ENCODE measurements around the gene PLPPR3.

The PLPPR3 gene

GRCh38 chr19:867301-867793, 45.6 kb upstream of the PLPPR3 start:
- TF ChIP-seq, protein P1, sequence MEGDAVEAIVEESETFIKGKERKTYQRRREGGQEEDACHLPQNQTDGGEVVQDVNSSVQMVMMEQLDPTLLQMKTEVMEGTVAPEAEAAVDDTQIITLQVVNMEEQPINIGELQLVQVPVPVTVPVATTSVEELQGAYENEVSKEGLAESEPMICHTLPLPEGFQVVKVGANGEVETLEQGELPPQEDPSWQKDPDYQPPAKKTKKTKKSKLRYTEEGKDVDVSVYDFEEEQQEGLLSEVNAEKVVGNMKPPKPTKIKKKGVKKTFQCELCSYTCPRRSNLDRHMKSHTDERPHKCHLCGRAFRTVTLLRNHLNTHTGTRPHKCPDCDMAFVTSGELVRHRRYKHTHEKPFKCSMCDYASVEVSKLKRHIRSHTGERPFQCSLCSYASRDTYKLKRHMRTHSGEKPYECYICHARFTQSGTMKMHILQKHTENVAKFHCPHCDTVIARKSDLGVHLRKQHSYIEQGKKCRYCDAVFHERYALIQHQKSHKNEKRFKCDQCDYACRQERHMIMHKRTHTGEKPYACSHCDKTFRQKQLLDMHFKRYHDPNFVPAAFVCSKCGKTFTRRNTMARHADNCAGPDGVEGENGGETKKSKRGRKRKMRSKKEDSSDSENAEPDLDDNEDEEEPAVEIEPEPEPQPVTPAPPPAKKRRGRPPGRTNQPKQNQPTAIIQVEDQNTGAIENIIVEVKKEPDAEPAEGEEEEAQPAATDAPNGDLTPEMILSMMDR (IDR thresholded peaks at IDR 0.05; ENCODE audit: insufficient read depth, low read depth, low read length, missing control alignments): no peak
- no peak overlapping the region for H3K4me3 ChIP-seq (ENCODE audit: low read length)
- no peak for DNase-seq (ENCODE audit: low read depth)

DNA sequence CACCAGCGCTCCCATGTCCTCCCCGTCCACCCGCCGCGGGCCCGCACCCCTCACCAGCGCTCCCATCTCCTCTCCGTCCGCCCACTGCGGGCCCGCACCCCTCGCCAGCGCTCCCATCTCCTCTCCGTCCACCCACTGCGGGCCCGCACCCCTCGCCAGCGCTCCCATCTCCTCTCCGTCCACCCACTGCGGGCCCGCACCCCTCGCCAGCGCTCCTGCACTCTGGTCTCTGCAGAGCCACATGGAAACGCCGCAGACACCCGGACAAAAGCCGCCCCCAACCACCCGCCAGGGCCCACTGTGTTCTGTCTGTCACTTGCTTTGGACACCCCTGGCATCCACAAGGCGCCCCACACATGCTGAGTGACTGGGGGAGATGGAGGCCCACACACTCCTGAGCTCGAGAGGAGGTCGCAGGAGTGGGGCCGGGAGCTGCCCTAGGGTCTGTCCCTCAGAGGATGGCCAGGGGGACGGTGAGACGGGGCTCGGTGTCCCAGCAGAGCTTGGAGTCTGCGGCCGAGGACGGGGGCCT, 45.1 kb upstream of the PLPPR3 start:
- no peak overlapping the region for H3K4me3 ChIP-seq (ENCODE audit: low read length)
- TF ChIP-seq, protein P1 (IDR thresholded peaks at IDR 0.05; ENCODE audit: insufficient read depth, low read depth, low read length, missing control alignments): no peak
- DNase-seq (ENCODE audit: low read depth): no peak

- H3K4me3 ChIP-seq (ENCODE audit: low read length): no peak overlapping the region
- no peak for DNase-seq (ENCODE audit: low read depth)
- TF ChIP-seq, protein P1 (IDR thresholded peaks at IDR 0.05; ENCODE audit: insufficient read depth, low read depth, low read length, missing control alignments): no peak
Observed at GRCh38 chr19:863315-863620, 41.5 kb upstream of the PLPPR3 start.

GRCh38 chr19:862581-863314, 41.0 kb upstream of the PLPPR3 start:
- DNase-seq (ENCODE audit: low read depth): peak; percentile 71
- TF ChIP-seq, protein P1 (IDR thresholded peaks at IDR 0.05; ENCODE audit: insufficient read depth, low read depth, low read length, missing control alignments): no peak
- H3K4me3 ChIP-seq (ENCODE audit: low read length): no peak overlapping the region

DNA sequence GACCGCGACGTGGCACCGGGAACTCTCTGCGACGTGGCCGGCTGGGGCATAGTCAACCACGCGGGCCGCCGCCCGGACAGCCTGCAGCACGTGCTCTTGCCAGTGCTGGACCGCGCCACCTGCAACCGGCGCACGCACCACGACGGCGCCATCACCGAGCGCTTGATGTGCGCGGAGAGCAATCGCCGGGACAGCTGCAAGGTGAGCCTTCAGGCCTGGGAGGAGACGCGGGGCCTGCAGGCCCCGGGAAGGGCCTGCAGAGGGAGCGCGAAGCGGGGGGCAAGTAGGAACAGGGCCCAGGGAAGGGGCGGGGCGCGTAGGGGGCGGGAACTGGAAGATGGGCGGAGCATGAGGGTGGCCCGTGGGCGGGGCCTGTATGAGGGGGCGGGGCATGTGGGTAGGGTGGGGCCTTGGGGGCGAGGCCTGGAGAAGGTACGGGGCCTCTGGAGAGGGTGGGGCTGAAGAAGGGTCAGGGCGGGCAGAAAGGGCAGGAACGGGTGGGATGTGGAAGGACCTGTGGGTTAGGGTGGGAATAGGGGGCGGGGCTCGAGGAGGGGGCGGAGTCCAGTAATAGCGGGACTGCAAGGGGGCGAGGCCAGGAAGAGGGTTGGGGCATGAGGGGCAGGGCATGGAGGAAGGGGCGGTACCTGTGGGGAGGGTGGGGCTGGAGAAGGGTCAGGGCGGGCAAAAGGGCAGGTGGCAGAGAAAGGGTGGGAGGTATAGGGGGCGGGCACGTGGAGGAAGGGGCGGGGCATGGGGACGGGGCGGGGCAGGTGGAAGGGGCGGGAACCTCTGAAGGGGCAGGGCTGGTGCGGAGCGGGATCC, 40.2 kb upstream of the PLPPR3 start:
- peak; percentile 66 for DNase-seq (ENCODE audit: low read depth)
- no peak overlapping the region for H3K4me3 ChIP-seq (ENCODE audit: low read length)

DNA sequence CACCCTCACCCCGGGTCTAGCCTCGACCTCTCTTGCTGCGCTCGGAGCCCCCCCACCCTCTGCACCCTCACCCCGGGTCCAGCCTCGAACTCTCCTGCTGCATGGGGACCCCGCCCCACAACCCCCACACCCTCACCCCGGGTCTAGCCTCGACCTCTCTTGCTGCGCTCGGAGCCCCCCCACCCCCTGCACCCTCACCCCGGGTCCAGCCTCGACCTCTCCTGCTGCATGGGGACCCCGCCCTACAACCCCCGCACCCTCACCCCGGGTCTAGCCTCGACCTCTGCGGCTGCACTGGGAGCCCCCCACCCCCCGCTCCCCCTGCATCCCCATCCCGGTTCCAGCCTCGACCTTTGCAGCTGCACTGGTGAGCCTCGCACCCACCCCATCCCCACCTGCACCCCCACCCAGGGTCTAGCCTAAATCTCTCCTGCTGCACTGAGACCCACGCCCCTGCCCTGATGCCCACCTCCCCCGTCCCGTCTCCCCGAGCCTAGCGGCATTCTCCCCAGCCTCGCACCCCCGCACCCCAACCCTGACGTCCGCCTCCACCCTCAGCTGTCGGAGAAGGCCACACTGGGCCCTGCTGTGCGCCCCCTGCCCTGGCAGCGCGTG, 39.5 kb upstream of the PLPPR3 start:
- no peak for DNase-seq (ENCODE audit: low read depth)
- no peak overlapping the region for H3K4me3 ChIP-seq (ENCODE audit: low read length)
- TF ChIP-seq, protein P1 (IDR thresholded peaks at IDR 0.05; ENCODE audit: insufficient read depth, low read depth, low read length, missing control alignments): no peak

More for the DNA sequence above, 40.2 kb upstream of the PLPPR3 start:
- TF ChIP-seq, protein P1 (IDR thresholded peaks at IDR 0.05; ENCODE audit: insufficient read depth, low read depth, low read length, missing control alignments): peak; percentile 12
